ENCODE measurements around the gene GSAP. TPM values are rescaled to one million over a fixed set of nuclear protein-coding genes. Genes with fewer than 3 reads are reported as not detected.

Gene GSAP
- polyA plus RNA-seq, 1 donor from 2014 or later, result 0.21 TPM

GRCh38 chr7:77399816-77400215 is 16.3 kb downstream of the GSAP start:
- TF ChIP-seq, protein P1, sequence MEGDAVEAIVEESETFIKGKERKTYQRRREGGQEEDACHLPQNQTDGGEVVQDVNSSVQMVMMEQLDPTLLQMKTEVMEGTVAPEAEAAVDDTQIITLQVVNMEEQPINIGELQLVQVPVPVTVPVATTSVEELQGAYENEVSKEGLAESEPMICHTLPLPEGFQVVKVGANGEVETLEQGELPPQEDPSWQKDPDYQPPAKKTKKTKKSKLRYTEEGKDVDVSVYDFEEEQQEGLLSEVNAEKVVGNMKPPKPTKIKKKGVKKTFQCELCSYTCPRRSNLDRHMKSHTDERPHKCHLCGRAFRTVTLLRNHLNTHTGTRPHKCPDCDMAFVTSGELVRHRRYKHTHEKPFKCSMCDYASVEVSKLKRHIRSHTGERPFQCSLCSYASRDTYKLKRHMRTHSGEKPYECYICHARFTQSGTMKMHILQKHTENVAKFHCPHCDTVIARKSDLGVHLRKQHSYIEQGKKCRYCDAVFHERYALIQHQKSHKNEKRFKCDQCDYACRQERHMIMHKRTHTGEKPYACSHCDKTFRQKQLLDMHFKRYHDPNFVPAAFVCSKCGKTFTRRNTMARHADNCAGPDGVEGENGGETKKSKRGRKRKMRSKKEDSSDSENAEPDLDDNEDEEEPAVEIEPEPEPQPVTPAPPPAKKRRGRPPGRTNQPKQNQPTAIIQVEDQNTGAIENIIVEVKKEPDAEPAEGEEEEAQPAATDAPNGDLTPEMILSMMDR (IDR thresholded peaks at IDR 0.05; ENCODE audit: poor library complexity, severe bottlenecking), result no peak
- no peaks in the 10 kb centered on the region for H3K9me3 ChIP-seq (ENCODE audit: low read length)
- no peak overlapping the region for H3K4me2 ChIP-seq (ENCODE audit: low read length)
- H3K9ac ChIP-seq (ENCODE audit: low read length), result no peak overlapping the region
- H2AFZ ChIP-seq (ENCODE audit: low read depth, low read length), result no peak overlapping the region
- no peaks in the 10 kb centered on the region for H3K27me3 ChIP-seq (ENCODE audit: insufficient read depth, low read depth, low read length)
- no peak overlapping the region for H3K27ac ChIP-seq (ENCODE audit: low read length)
- H4K20me1 ChIP-seq (ENCODE audit: insufficient read depth), result no peaks in the 10 kb centered on the region
- no peak overlapping the region for H3K4me3 ChIP-seq (ENCODE audit: low read length)
- H3K9me2 ChIP-seq (ENCODE audit: insufficient read depth, low read length), result no peaks in the 10 kb centered on the region
- no peaks in the 10 kb centered on the region for H3F3A ChIP-seq (ENCODE audit: insufficient read depth, low read length, poor library complexity, severe bottlenecking)
- H3K79me2 ChIP-seq (replicated peaks; ENCODE audit: insufficient read depth, low read length), result no peaks in the 10 kb centered on the region
- H3K36me3 ChIP-seq (ENCODE audit: insufficient read depth, low read length), result no peaks in the 10 kb centered on the region

DNA sequence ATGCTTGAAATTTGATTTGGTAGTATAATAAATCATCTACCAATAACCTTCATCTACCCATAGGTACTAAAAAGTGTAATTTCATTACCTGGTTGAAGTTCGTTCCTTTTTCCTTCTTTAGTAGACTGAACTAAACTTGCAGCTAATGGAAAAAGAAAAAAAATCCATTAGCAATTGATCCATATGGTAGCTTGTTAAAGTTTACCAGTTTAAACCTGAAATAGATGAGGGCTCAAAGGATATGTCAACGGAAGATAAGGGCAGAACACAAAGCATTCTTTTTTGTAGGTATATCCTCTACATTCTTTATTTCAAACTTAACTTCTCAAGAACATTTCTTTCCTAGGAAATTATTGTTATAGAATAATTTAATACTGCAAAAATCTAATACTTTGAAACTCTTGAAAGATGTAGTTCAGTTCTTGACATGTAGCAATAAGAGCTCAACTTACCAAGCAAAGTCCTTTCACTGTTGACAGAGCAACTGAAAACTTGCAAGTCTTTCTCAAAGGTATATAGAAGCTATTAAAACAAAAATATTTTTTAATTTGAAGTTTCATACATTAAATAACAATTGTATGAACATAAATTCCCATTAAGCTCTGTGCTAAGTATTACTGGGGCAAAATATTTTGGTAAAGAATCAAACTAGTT is 19.1 kb downstream of the GSAP start:
- Histone ChIP-seq H3K27ac (ENCODE audit: low read length) (no peak overlapping the region), H3K9me3 (ENCODE audit: low read length) (no peaks in the 10 kb centered on the region), H3K79me2 (replicated peaks; ENCODE audit: insufficient read depth, low read length) (no peaks in the 10 kb centered on the region), H3K4me3 (ENCODE audit: low read length) (no peak overlapping the region), H3F3A (ENCODE audit: insufficient read depth, low read length, poor library complexity, severe bottlenecking) (no peaks in the 10 kb centered on the region), H3K36me3 (ENCODE audit: insufficient read depth, low read length) (no peaks in the 10 kb centered on the region), H3K9me2 (ENCODE audit: insufficient read depth, low read length) (no peaks in the 10 kb centered on the region), H4K20me1 (ENCODE audit: insufficient read depth) (no peaks in the 10 kb centered on the region), H3K27me3 (ENCODE audit: insufficient read depth, low read depth, low read length) (no peaks in the 10 kb centered on the region), H3K9ac (ENCODE audit: low read length) (no peak overlapping the region), H3K4me2 (ENCODE audit: low read length) (no peak overlapping the region), H2AFZ (ENCODE audit: low read depth, low read length) (no peak overlapping the region)
- TF ChIP-seq EP300 (conservative IDR thresholded peaks at IDR 0.05; ENCODE audit: poor library complexity, severe bottlenecking) (no peak), SMC3 (conservative IDR thresholded peaks at IDR 0.05; ENCODE audit: poor library complexity) (no peak), TAF1 (IDR thresholded peaks at IDR 0.05; ENCODE audit: low read depth) (no peak), MXI1 (conservative IDR thresholded peaks at IDR 0.05; ENCODE audit: poor library complexity, severe bottlenecking) (no peak), EZH2 (IDR thresholded peaks at IDR 0.05; ENCODE audit: borderline replicate concordance, insufficient read depth, low read length, poor library complexity, severe bottlenecking) (no peak), RAD21 (conservative IDR thresholded peaks at IDR 0.05) (no peak), POLR2AphosphoS5 (IDR thresholded peaks at IDR 0.05) (no peak), REST (IDR thresholded peaks at IDR 0.05; ENCODE audit: borderline replicate concordance) (no peak)
- TF ChIP-seq, protein P1 (IDR thresholded peaks at IDR 0.05; ENCODE audit: poor library complexity, severe bottlenecking), result no peak
